Spleen (tissue), 11 donors: ENCODE results near the gene ATG16L2. TPM values are rescaled to one million over a fixed set of nuclear protein-coding genes. Genes with fewer than 3 reads are reported as not detected.

Experiments
- DNase-seq: peaks from one replicate; pipeline ENCODE4 v3.0.0-alpha.2; 2020
- H3K27ac ChIP-seq, 8 donors: fragments of 200-600 bp; sonication (generic) in 7 of 8; 1 replicate in 4 of 8; 2 replicates in 4 of 8; pipeline versions ENCODE4 v1.5.0 to v1.8.0; 2016 to 2021; ENCODE audit warnings: inconsistent platforms in 4 of 8, mild to moderate bottlenecking in 4 of 8, moderate library complexity in 1 of 8
- H3K27me3 ChIP-seq, 7 donors: fragments of 200-600 bp; sonication (generic) in 6 of 7; replicated peaks in 1 of 7; 1 replicate in 4 of 7; 2 replicates in 3 of 7; pipeline versions ENCODE4 v1.5.0 to v1.8.0; 2016 to 2021; ENCODE audit warnings: inconsistent platforms in 3 of 7, mild to moderate bottlenecking in 1 of 7
- H3K36me3 ChIP-seq, 6 donors: fragments of 200-600 bp; sonication (generic) in 5 of 6; 1 replicate in 4 of 6; 2 replicates in 2 of 6; pipeline versions ENCODE4 v1.5.0 to v1.8.0; 2016 to 2021; ENCODE audit warnings: inconsistent platforms in 2 of 6
- H3K4me1 ChIP-seq, 6 donors: fragments of 200-600 bp; sonication (generic) in 5 of 6; 1 replicate in 3 of 6; 2 replicates in 3 of 6; pipeline versions ENCODE4 v1.5.0 to v1.8.0; 2016 to 2021; ENCODE audit warnings: inconsistent platforms in 3 of 6
- H3K4me3 ChIP-seq, 8 donors: fragments of 200-600 bp; sonication (generic) in 7 of 8; 1 replicate in 4 of 8; 2 replicates in 4 of 8; pipeline versions ENCODE4 v1.5.0 to v1.8.0; 2016 to 2021; ENCODE audit warnings: inconsistent platforms in 4 of 8, mild to moderate bottlenecking in 4 of 8, moderate library complexity in 2 of 8
- H3K9me3 ChIP-seq, 8 donors: fragments of 200-600 bp; sonication (generic) in 7 of 8; 1 replicate in 4 of 8; 2 replicates in 4 of 8; pipeline versions ENCODE4 v1.5.0 to v1.8.0; 2016 to 2021; ENCODE audit warnings: inconsistent platforms in 4 of 8
- POLR2A ChIP-seq, 3 donors: fragments of 450-650 bp; IDR thresholded peaks; one replicate each; pipeline ENCODE4 v1.5.1; 2017; ENCODE audit warnings: antibody characterized with exemption in 3 of 3, mild to moderate bottlenecking in 1 of 3
- POLR2AphosphoS5 ChIP-seq, 3 donors: sonication (generic); formaldehyde crosslinking; IDR thresholded peaks; one replicate each; pipeline ENCODE4 v1.5.1; 2017; ENCODE audit warnings: antibody characterized with exemption in 3 of 3
- WGBS, 5 donors: extraction: QIAGEN DNeasy Blood & Tissue Kit in 3 of 5; methylation state at CpG; one replicate each; pipeline versions ENCODE4 v1.1.5 to v1.1.7; 2013 to 2018; 5-methylcytosine and 5-hydroxymethylcytosine counted together
- intact Hi-C: fragments of 100-400 bp; cut with DNase I; formaldehyde crosslinking; loops from one replicate; pipeline ENCODE4 v1.15.0; 2023; ENCODE audit warnings: low total_unique reads
- microRNA-seq, 3 donors: library from miRNA; unstranded; fragments of <30 nt; microRNA quantifications; one replicate each; pipeline versions ENCODE4 to v1.1.0, GENCODE V29; 2019 to 2020
- polyA plus RNA-seq, 3 donors: library from polyadenylated mRNA; stranded (reverse); fragments of 200-250 nt; gene quantifications; one replicate each; pipeline ENCODE4 v1.2.1, GENCODE V29; 2013
- small RNA-seq, 4 donors: library from RNA; depleted of rRNA; stranded (forward); fragments of <200 nt; gene quantifications; one replicate each; pipeline ENCODE3, GENCODE V24; 2016
- total RNA-seq, 7 donors: library from RNA; depleted of rRNA in 3 of 7; stranded (reverse); fragments of >200 nt in 3 of 7; fragmentation: NEBNext Ultra II Directional in 4 of 7; extraction: Animal tissue kit (Norgen Biotek cat#: 25700) in 4 of 7; gene quantifications; one replicate each; pipeline versions ENCODE4 v1.1.0 to v1.2.1, GENCODE V29; 2016 to 2021
- TF ChIP-seq, protein P1 (sequence below), 11 experiments: fragments of 200-600 bp in 7 of 11; fragments of 450-650 bp in 4 of 11; sonication (generic) in 4 of 11; IDR thresholded peaks in 8 of 11; conservative IDR thresholded peaks in 3 of 11; 1 replicate in 7 of 11; 2 replicates in 4 of 11; pipeline versions ENCODE4 v1.4.0 to v1.8.0; 2016 to 2021; ENCODE audit warnings: antibody characterized with exemption in 11 of 11, inconsistent platforms in 4 of 11, mild to moderate bottlenecking in 1 of 11
- donor health status: healthy with polysubstance abuse.
- donor health status: DM: no; HTN: no; CAD: no; lungs with moderate emphysema.
- donor health status: DM: no; HTN: no; CAD: no.
- donor health status: Bipolar disorder and iron deficiency.
- donor health status: healthy.
- donor health status: DM: no; HTN: no; CAD: no.
- donor health status: DM: yes; HTN: yes; CAD: no.

The ATG16L2 gene
- total and polyA plus RNA-seq, 10 donors, result 96.9 to 368 (median 237) TPM

DNA sequence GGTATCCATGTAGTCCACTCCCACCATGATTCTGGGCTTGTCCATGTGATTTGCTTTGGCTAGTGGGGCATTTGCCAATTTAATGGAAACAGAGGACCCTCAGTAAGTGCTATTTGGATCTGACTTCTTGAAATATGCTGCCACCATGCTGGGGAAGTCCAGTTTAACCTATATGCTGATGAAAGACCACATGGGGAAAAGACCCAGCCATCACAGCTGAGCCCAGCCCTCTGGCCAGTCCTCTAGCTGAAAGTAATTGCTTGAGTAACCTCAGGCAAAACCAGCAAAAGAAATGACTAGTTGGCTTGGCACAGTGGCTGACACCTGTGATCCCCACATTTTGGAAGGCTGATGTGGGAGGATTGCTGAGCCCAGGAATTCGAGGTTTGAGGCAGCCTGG is 61.5 kb downstream of the ATG16L2 start:
- 93 to 100% (median 94%) methylated on average over 1 of the region's 1 CpG for WGBS, 5 donors

DNA sequence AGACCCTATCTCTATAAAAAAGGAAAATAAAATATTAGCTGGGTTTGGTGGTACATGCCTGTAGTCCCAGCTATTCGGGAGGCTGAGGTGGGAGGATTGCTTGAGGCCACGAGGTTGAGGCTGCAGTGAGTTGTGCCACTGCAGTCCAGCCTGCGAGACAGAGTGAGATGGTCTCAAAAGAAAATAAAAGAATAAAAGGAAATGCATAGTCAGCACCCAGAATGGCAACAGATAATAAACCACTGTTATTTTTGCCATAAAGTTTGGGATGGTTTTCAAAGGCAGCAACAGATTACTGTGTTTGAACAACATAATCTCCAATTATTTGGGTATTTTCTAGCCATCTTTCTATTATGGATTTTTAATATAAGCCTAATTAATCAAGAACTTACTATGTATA is 61.9 kb downstream of the ATG16L2 start:
- H3K27me3 ChIP-seq, result no peaks in the 10 kb centered on the region
- 95 to 97% (median 96%) methylated on average over 3 of the region's 3 CpGs for WGBS, 5 donors
- TF ChIP-seq, protein P1, sequence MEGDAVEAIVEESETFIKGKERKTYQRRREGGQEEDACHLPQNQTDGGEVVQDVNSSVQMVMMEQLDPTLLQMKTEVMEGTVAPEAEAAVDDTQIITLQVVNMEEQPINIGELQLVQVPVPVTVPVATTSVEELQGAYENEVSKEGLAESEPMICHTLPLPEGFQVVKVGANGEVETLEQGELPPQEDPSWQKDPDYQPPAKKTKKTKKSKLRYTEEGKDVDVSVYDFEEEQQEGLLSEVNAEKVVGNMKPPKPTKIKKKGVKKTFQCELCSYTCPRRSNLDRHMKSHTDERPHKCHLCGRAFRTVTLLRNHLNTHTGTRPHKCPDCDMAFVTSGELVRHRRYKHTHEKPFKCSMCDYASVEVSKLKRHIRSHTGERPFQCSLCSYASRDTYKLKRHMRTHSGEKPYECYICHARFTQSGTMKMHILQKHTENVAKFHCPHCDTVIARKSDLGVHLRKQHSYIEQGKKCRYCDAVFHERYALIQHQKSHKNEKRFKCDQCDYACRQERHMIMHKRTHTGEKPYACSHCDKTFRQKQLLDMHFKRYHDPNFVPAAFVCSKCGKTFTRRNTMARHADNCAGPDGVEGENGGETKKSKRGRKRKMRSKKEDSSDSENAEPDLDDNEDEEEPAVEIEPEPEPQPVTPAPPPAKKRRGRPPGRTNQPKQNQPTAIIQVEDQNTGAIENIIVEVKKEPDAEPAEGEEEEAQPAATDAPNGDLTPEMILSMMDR (IDR thresholded peaks at IDR 0.05 in 8 of 11, conservative IDR thresholded peaks at IDR 0.05 in 3 of 11), result no peak
- no peak for TF ChIP-seq POLR2A (IDR thresholded peaks at IDR 0.05)
- no peak for TF ChIP-seq POLR2AphosphoS5 (IDR thresholded peaks at IDR 0.05)

More for the DNA sequence above, 61.5 kb downstream of the ATG16L2 start:
- Histone ChIP-seq H3K4me1 (peaks cover 0 to 8% (median 3%) of the 10 kb centered on the region in 6 donors), H3K36me3 (peaks cover 0 to 76% (median 12%) of the 10 kb centered on the region in 6 donors), H3K27ac (peak overlapping the region in 1 of 8 donors; percentile 4), H3K9me3 (peaks cover 0 to 3% (median 0%) of the 10 kb centered on the region in 8 donors), H3K4me3 (no peak overlapping the region), H3K27me3 (no peaks in the 10 kb centered on the region)
- TF ChIP-seq, protein P1 (IDR thresholded peaks at IDR 0.05 in 8 of 11, conservative IDR thresholded peaks at IDR 0.05 in 3 of 11), result no peak
- TF ChIP-seq POLR2A (IDR thresholded peaks at IDR 0.05) (no peak), POLR2AphosphoS5 (IDR thresholded peaks at IDR 0.05) (no peak)
- DNase-seq, result no peak
- intact Hi-C loops, result no loop called here

More for the DNA sequence above, 61.9 kb downstream of the ATG16L2 start:
- Histone ChIP-seq H3K9me3 (peaks cover 0 to 3% (median 0%) of the 10 kb centered on the region in 8 donors), H3K4me1 (peaks cover 0 to 4% (median 2%) of the 10 kb centered on the region in 6 donors), H3K27ac (no peak overlapping the region), H3K36me3 (peaks cover 0 to 79% (median 12%) of the 10 kb centered on the region in 6 donors), H3K4me3 (no peak overlapping the region)
- intact Hi-C loops, result no loop called here
- DNase-seq, result no peak

Small RNAs within 50 kb of the gene (microRNA-seq; reads per million reads assigned to microRNA genes)
- 0 reads per million in 3 donors for gene MIR4692

Small RNAs within 50 kb of the gene (small RNA-seq; reads per million reads assigned to genes)
- gene MIR4692 (0 reads per million in 4 donors), gene RF00019 (0 reads per million in 4 donors), gene RNU6-672P (0 reads per million in 4 donors)

Other genes with a start within 250 kb of the ATG16L2 start
- 100 to 1,000 TPM; 244 to 584 (median 346) TPM for gene PDE2A, start 140.0 kb upstream of the ATG16L2 start, total RNA-seq
- 100 to 1,000 TPM in 1 of 3 donors, 10 to 100 TPM in 2; 58.2 to 158 (median 72.8) TPM for gene PDE2A, start 140.0 kb upstream of the ATG16L2 start, polyA plus RNA-seq
- gene ARAP1, start 62.0 kb upstream of the ATG16L2 start, total RNA-seq, result 100 to 1,000 TPM; 248 to 365 (median 278) TPM
- gene ARAP1, start 62.0 kb upstream of the ATG16L2 start, polyA plus RNA-seq, result 100 to 1,000 TPM in 2 of 3 donors, 10 to 100 TPM in 1; 76.7 to 176 (median 127) TPM
- gene STARD10, start 20.4 kb upstream of the ATG16L2 start, total RNA-seq, result 10 to 100 TPM; 19.7 to 35.1 (median 27.9) TPM
- 10 to 100 TPM; 23.7 to 46.7 (median 31.9) TPM for gene STARD10, start 20.4 kb upstream of the ATG16L2 start, polyA plus RNA-seq